Esophagus squamous epithelium (tissue), 4 donors: ENCODE data around the gene PPP1R18.

Source experiments
- CTCF ChIP-seq, 6 experiments: fragments of 450-650 bp in 4 of 6; fragments of 200-600 bp in 2 of 6; sonication (generic) in 2 of 6; IDR thresholded peaks; one replicate each; pipeline ENCODE4 v1.5.1; 2016 to 2019; ENCODE audit warnings: antibody characterized with exemption in 6 of 6, mild to moderate bottlenecking in 4 of 6, moderate library complexity in 4 of 6
- POLR2A ChIP-seq, 4 donors: fragments of 450-650 bp; IDR thresholded peaks; one replicate each; pipeline ENCODE4 v1.6.1; 2017; ENCODE audit warnings: antibody characterized with exemption in 4 of 4, mild to moderate bottlenecking in 4 of 4, moderate library complexity in 3 of 4

GRCh38 chr6:30730601-30731435, 44.4 kb upstream of the PPP1R18 start:
- TF ChIP-seq CTCF (IDR thresholded peaks at IDR 0.05) (peak; percentile 48 to 93 (median 85)), POLR2A (IDR thresholded peaks at IDR 0.05) (no peak)
